Measurements from ENCODE around the gene NTS.

DNA sequence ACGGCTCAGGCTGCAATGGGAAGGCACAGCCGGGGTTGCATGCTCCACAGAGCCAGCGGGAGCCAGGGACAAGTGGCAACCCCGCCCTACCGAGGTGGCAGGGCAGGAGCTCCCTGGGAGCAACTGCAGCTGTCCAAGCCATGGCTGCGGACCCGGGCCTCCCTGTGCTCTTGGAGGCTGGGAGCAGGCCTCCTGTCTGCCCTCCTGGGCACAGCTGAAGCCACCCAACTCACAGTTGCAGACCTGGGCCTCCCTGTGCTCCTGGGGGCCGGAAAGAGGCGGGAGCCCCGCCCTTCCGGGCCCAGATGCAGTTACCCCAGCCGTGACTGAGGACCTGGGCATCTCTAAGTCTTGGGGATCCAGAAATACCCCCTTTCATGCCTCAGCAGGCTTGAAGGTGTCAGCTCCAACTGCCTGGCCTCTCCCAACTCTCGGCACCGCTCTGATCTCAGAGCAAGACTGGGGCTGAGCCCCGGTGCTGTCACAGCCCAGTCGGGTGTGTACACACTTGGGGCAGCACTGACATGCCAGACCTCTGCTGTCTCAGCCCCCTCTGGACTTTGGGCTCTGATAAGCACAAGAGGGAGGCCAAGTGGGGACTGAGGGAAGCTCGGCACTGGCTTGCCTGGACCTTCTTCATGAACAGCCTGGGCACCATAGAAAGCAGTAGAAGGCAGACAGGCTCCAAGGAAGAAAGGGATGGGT lies 30.3 kb upstream of the NTS start:
- TF ChIP-seq, protein P1, sequence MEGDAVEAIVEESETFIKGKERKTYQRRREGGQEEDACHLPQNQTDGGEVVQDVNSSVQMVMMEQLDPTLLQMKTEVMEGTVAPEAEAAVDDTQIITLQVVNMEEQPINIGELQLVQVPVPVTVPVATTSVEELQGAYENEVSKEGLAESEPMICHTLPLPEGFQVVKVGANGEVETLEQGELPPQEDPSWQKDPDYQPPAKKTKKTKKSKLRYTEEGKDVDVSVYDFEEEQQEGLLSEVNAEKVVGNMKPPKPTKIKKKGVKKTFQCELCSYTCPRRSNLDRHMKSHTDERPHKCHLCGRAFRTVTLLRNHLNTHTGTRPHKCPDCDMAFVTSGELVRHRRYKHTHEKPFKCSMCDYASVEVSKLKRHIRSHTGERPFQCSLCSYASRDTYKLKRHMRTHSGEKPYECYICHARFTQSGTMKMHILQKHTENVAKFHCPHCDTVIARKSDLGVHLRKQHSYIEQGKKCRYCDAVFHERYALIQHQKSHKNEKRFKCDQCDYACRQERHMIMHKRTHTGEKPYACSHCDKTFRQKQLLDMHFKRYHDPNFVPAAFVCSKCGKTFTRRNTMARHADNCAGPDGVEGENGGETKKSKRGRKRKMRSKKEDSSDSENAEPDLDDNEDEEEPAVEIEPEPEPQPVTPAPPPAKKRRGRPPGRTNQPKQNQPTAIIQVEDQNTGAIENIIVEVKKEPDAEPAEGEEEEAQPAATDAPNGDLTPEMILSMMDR (IDR thresholded peaks at IDR 0.05) = no peak
- TF ChIP-seq POLR2A (IDR thresholded peaks at IDR 0.05) = no peak
- no peak for TF ChIP-seq EP300 (IDR thresholded peaks at IDR 0.05)
- no peak for TF ChIP-seq POLR2AphosphoS5 (IDR thresholded peaks at IDR 0.05)
